Type B pancreatic cell (in vitro differentiated cells): ENCODE measurements around the gene KIF1B. TPM values are rescaled to one million over a fixed set of nuclear protein-coding genes. Genes with fewer than 3 reads are reported as not detected.

Experiments used
- DNase-seq: peaks from one replicate; pipeline ENCODE4 v3.0.0; 2021; ENCODE audit warnings: mixed read lengths; ENCODE audit not compliant: unreplicated experiment; ENCODE audit errors: extremely low spot score
- H3K27ac Mint-ChIP-seq: 2 replicates; pipeline ENCODE4 v1.8.0; 2021; ENCODE audit warnings: mild to moderate bottlenecking, mixed read lengths
- H3K27me3 Mint-ChIP-seq: 2 replicates; pipeline ENCODE4 v1.8.0; 2021; ENCODE audit warnings: mixed read lengths
- H3K36me3 Mint-ChIP-seq: 2 replicates; pipeline ENCODE4 v1.8.0; 2021; ENCODE audit warnings: mixed read lengths
- H3K4me1 Mint-ChIP-seq: one replicate; pipeline ENCODE4 v1.8.0; 2021; ENCODE audit warnings: mixed read lengths; ENCODE audit not compliant: unreplicated experiment
- H3K4me3 Mint-ChIP-seq: 2 replicates; pipeline ENCODE4 v1.8.0; 2021; ENCODE audit warnings: mild to moderate bottlenecking, mixed read lengths
- H3K9me3 Mint-ChIP-seq: 2 replicates; pipeline ENCODE4 v1.8.0; 2021; ENCODE audit warnings: mixed read lengths
- total RNA-seq: library from RNA; stranded (reverse); gene quantifications from 2 replicates; pipeline ENCODE4 v1.2.1, GENCODE V29; 2021; ENCODE audit warnings: low replicate concordance
- TF ChIP-seq, protein P1 (sequence below): fragments of 200-600 bp; sonication (generic); conservative IDR thresholded peaks from 2 replicates; pipeline ENCODE4 v1.5.0; 2021; ENCODE audit warnings: antibody characterized with exemption, mild to moderate bottlenecking

KIF1B gene
- total RNA-seq, 1 donor from 2014 or later = 64.3 TPM

DNA sequence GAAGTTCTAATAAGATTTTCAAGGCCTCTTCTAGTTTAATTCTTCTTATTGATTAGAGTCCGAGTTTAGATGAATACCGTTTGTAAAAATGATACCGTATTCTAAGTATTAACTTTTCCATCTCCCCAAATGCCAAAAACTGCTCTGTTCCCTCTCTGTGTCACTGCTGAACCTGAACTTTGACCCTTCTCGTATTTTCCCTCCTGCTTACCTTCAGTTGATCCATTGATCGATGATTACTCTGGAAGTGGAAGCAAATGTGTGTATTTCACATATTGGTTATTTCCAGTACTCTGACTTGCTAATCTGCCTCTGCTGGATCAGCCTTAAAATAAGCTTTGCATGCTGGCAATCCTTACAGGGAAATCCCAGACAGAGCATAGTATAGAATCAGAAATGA lies 68.5 kb downstream of the KIF1B start:
- Mint-ChIP-seq H3K4me3 (no peak overlapping the region), H3K9me3 (no peaks in the 10 kb centered on the region), H3K36me3 (peaks cover 22% of the 10 kb centered on the region), H3K4me1 (no peaks in the 10 kb centered on the region), H3K27ac (no peak overlapping the region), H3K27me3 (no peaks in the 10 kb centered on the region)
- DNase-seq = no peak
- TF ChIP-seq, protein P1, sequence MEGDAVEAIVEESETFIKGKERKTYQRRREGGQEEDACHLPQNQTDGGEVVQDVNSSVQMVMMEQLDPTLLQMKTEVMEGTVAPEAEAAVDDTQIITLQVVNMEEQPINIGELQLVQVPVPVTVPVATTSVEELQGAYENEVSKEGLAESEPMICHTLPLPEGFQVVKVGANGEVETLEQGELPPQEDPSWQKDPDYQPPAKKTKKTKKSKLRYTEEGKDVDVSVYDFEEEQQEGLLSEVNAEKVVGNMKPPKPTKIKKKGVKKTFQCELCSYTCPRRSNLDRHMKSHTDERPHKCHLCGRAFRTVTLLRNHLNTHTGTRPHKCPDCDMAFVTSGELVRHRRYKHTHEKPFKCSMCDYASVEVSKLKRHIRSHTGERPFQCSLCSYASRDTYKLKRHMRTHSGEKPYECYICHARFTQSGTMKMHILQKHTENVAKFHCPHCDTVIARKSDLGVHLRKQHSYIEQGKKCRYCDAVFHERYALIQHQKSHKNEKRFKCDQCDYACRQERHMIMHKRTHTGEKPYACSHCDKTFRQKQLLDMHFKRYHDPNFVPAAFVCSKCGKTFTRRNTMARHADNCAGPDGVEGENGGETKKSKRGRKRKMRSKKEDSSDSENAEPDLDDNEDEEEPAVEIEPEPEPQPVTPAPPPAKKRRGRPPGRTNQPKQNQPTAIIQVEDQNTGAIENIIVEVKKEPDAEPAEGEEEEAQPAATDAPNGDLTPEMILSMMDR = no peak

GRCh38 chr1:10280439-10281350 lies 70.3 kb downstream of the KIF1B start:
- H3K27ac Mint-ChIP-seq = no peak overlapping the region
- no peaks in the 10 kb centered on the region for H3K27me3 Mint-ChIP-seq
- no peak overlapping the region for H3K4me3 Mint-ChIP-seq
- TF ChIP-seq, protein P1 = no peak
- peaks cover 22% of the 10 kb centered on the region for H3K36me3 Mint-ChIP-seq
- H3K9me3 Mint-ChIP-seq = no peaks in the 10 kb centered on the region
- H3K4me1 Mint-ChIP-seq = no peaks in the 10 kb centered on the region
- no peak for DNase-seq

GRCh38 chr1:10283318-10283984 lies 73.1 kb downstream of the KIF1B start:
- H3K36me3 Mint-ChIP-seq = peaks cover 18% of the 10 kb centered on the region
- no peaks in the 10 kb centered on the region for H3K27me3 Mint-ChIP-seq
- H3K27ac Mint-ChIP-seq = peak overlapping the region; percentile 75
- no peak overlapping the region for H3K4me3 Mint-ChIP-seq
- DNase-seq = no peak
- no peaks in the 10 kb centered on the region for H3K4me1 Mint-ChIP-seq
- no peaks in the 10 kb centered on the region for H3K9me3 Mint-ChIP-seq
- TF ChIP-seq, protein P1 = no peak

DNA sequence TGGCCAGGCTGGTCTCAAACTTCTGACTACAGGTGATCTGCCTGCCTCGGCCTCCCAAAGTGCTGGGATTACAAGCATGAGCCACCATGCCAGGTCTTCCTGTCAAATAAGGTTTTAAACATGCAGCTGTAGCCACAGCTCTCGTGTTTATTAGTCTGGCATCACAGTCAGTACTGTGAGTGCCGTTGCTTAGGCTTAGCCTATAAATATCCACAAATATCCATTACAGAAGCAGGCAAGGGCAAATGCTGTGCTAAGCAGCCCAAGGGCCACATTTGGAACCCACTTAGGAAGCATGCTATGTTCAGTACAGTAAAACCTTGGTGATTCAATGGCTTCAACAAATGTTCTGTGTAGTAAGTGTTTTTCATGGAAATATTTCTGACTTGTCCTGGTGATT lies 75.9 kb downstream of the KIF1B start:
- Mint-ChIP-seq H3K4me1 (no peaks in the 10 kb centered on the region), H3K4me3 (no peak overlapping the region), H3K36me3 (peaks cover 24% of the 10 kb centered on the region), H3K9me3 (no peaks in the 10 kb centered on the region), H3K27me3 (no peaks in the 10 kb centered on the region), H3K27ac (no peak overlapping the region)
- TF ChIP-seq, protein P1 = no peak
- DNase-seq = no peak

DNA sequence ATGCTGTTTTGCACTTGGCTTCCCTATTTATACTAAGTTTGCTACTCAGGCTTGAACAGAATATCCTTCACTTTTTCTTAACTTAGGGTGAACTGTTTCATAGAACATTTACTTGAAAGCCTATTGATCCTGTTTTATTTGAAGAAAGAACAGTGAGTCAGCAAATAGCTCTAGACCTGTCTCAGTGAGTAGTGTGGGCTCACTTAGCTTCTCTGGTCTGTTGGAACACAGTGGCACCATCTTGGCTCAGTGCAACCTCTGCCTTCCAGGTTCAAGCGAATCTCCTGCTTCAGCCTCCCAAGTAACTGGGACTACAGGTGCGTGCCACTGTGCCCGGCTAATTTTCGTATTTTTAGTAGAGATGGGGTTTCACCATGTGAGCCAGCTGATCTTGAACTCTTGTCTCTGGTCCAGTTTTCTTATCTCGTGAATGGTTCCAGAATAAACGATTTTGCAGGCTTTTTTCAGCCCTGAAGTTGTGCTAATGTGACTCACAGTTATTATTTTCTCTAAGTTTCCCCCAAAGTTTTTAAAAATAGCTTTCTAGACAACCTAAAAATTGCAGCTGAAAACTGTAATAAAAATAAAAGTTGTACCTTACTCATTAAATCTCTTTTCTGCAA lies 76.8 kb downstream of the KIF1B start:
- Mint-ChIP-seq H3K4me3 (no peak overlapping the region), H3K27me3 (no peaks in the 10 kb centered on the region), H3K36me3 (peaks cover 27% of the 10 kb centered on the region), H3K27ac (no peak overlapping the region), H3K4me1 (no peaks in the 10 kb centered on the region), H3K9me3 (no peaks in the 10 kb centered on the region)
- TF ChIP-seq, protein P1 = no peak
- no peak for DNase-seq
